Measurements from ENCODE around the gene THRB.

Gene THRB

GRCh38 chr3:24363242-24363641, 131.4 kb downstream of the THRB start:
- H3K27me3 ChIP-seq (ENCODE audit: insufficient read depth, low read length): no peaks in the 10 kb centered on the region
- no peak overlapping the region for H2AFZ ChIP-seq (ENCODE audit: low read depth, low read length)
- no peak overlapping the region for H3K4me3 ChIP-seq (ENCODE audit: low read length)

GRCh38 chr3:24361623-24362022, 133.0 kb downstream of the THRB start:
- Histone ChIP-seq H3K9me3 (ENCODE audit: low read length) (no peaks in the 10 kb centered on the region), H3K27me3 (ENCODE audit: insufficient read depth, low read length) (no peaks in the 10 kb centered on the region), H3K4me1 (ENCODE audit: insufficient read depth, low read length) (no peaks in the 10 kb centered on the region), H3K36me3 (ENCODE audit: insufficient read depth, low read length) (no peaks in the 10 kb centered on the region), H3K4me3 (ENCODE audit: low read length) (no peak overlapping the region), H2AFZ (ENCODE audit: low read depth, low read length) (no peak overlapping the region)

More at GRCh38 chr3:24363242-24363641, 131.4 kb downstream of the THRB start:
- Histone ChIP-seq H3K4me1 (ENCODE audit: insufficient read depth, low read length) (no peaks in the 10 kb centered on the region), H3K36me3 (ENCODE audit: insufficient read depth, low read length) (no peaks in the 10 kb centered on the region), H3K9me3 (ENCODE audit: low read length) (no peaks in the 10 kb centered on the region)

GRCh38 chr3:24360957-24361356, 133.7 kb downstream of the THRB start:
- H3K4me3 ChIP-seq (ENCODE audit: low read length): no peak overlapping the region
- no peak overlapping the region for H2AFZ ChIP-seq (ENCODE audit: low read depth, low read length)
- H3K9me3 ChIP-seq (ENCODE audit: low read length): no peaks in the 10 kb centered on the region
- H3K27me3 ChIP-seq (ENCODE audit: insufficient read depth, low read length): no peaks in the 10 kb centered on the region
- no peaks in the 10 kb centered on the region for H3K4me1 ChIP-seq (ENCODE audit: insufficient read depth, low read length)
- no peaks in the 10 kb centered on the region for H3K36me3 ChIP-seq (ENCODE audit: insufficient read depth, low read length)

GRCh38 chr3:24359645-24360462, 134.8 kb downstream of the THRB start:
- Histone ChIP-seq H3K4me1 (ENCODE audit: insufficient read depth, low read length) (no peaks in the 10 kb centered on the region), H3K9me3 (ENCODE audit: low read length) (no peaks in the 10 kb centered on the region), H2AFZ (ENCODE audit: low read depth, low read length) (no peak overlapping the region), H3K4me3 (ENCODE audit: low read length) (no peak overlapping the region), H3K36me3 (ENCODE audit: insufficient read depth, low read length) (no peaks in the 10 kb centered on the region), H3K27me3 (ENCODE audit: insufficient read depth, low read length) (no peaks in the 10 kb centered on the region)

- Histone ChIP-seq H3K27me3 (ENCODE audit: insufficient read depth, low read length) (no peaks in the 10 kb centered on the region), H3K36me3 (ENCODE audit: insufficient read depth, low read length) (no peaks in the 10 kb centered on the region), H3K4me3 (ENCODE audit: low read length) (no peak overlapping the region), H3K9me3 (ENCODE audit: low read length) (no peaks in the 10 kb centered on the region), H3K4me1 (ENCODE audit: insufficient read depth, low read length) (no peaks in the 10 kb centered on the region), H2AFZ (ENCODE audit: low read depth, low read length) (no peak overlapping the region)
Observed at GRCh38 chr3:24359102-24359501, 135.5 kb downstream of the THRB start.

- H3K4me3 ChIP-seq (ENCODE audit: low read length): no peak overlapping the region
- no peaks in the 10 kb centered on the region for H3K27me3 ChIP-seq (ENCODE audit: insufficient read depth, low read length)
- H3K9me3 ChIP-seq (ENCODE audit: low read length): no peaks in the 10 kb centered on the region
- no peak overlapping the region for H2AFZ ChIP-seq (ENCODE audit: low read depth, low read length)
- no peaks in the 10 kb centered on the region for H3K4me1 ChIP-seq (ENCODE audit: insufficient read depth, low read length)
- H3K36me3 ChIP-seq (ENCODE audit: insufficient read depth, low read length): no peaks in the 10 kb centered on the region
Observed at GRCh38 chr3:24357635-24358034, 137.0 kb downstream of the THRB start.

GRCh38 chr3:24355806-24356205, 138.8 kb downstream of the THRB start:
- Histone ChIP-seq H3K9me3 (ENCODE audit: low read length) (no peaks in the 10 kb centered on the region), H3K27me3 (ENCODE audit: insufficient read depth, low read length) (no peaks in the 10 kb centered on the region), H3K4me3 (ENCODE audit: low read length) (no peak overlapping the region), H3K36me3 (ENCODE audit: insufficient read depth, low read length) (no peaks in the 10 kb centered on the region), H3K4me1 (ENCODE audit: insufficient read depth, low read length) (peaks cover 5% of the 10 kb centered on the region), H2AFZ (ENCODE audit: low read depth, low read length) (no peak overlapping the region)

- no peaks in the 10 kb centered on the region for H3K9me3 ChIP-seq (ENCODE audit: low read length)
- H3K4me3 ChIP-seq (ENCODE audit: low read length): no peak overlapping the region
- H3K4me1 ChIP-seq (ENCODE audit: insufficient read depth, low read length): peaks cover 5% of the 10 kb centered on the region
- no peaks in the 10 kb centered on the region for H3K27me3 ChIP-seq (ENCODE audit: insufficient read depth, low read length)
- H2AFZ ChIP-seq (ENCODE audit: low read depth, low read length): no peak overlapping the region
- H3K36me3 ChIP-seq (ENCODE audit: insufficient read depth, low read length): no peaks in the 10 kb centered on the region
Observed at GRCh38 chr3:24354230-24354629, 140.4 kb downstream of the THRB start.

GRCh38 chr3:24352893-24353553, 141.6 kb downstream of the THRB start:
- H3K9me3 ChIP-seq (ENCODE audit: low read length): no peaks in the 10 kb centered on the region

GRCh38 chr3:24351779-24352469, 142.7 kb downstream of the THRB start:
- Histone ChIP-seq H3K4me3 (ENCODE audit: low read length) (no peak overlapping the region), H2AFZ (ENCODE audit: low read depth, low read length) (no peak overlapping the region), H3K9me3 (ENCODE audit: low read length) (no peaks in the 10 kb centered on the region), H3K4me1 (ENCODE audit: insufficient read depth, low read length) (peaks cover 5% of the 10 kb centered on the region), H3K36me3 (ENCODE audit: insufficient read depth, low read length) (no peaks in the 10 kb centered on the region), H3K27me3 (ENCODE audit: insufficient read depth, low read length) (no peaks in the 10 kb centered on the region)

More at GRCh38 chr3:24352893-24353553, 141.6 kb downstream of the THRB start:
- H3K4me3 ChIP-seq (ENCODE audit: low read length): no peak overlapping the region
- H2AFZ ChIP-seq (ENCODE audit: low read depth, low read length): no peak overlapping the region
- H3K36me3 ChIP-seq (ENCODE audit: insufficient read depth, low read length): no peaks in the 10 kb centered on the region
- H3K27me3 ChIP-seq (ENCODE audit: insufficient read depth, low read length): no peaks in the 10 kb centered on the region
- peaks cover 5% of the 10 kb centered on the region for H3K4me1 ChIP-seq (ENCODE audit: insufficient read depth, low read length)

- Histone ChIP-seq H3K4me1 (ENCODE audit: insufficient read depth, low read length) (peaks cover 5% of the 10 kb centered on the region), H3K9me3 (ENCODE audit: low read length) (no peaks in the 10 kb centered on the region), H3K36me3 (ENCODE audit: insufficient read depth, low read length) (no peaks in the 10 kb centered on the region)
Observed at GRCh38 chr3:24349367-24350019, 145.2 kb downstream of the THRB start.

GRCh38 chr3:24348348-24348747, 146.3 kb downstream of the THRB start:
- Histone ChIP-seq H3K27me3 (ENCODE audit: insufficient read depth, low read length) (no peaks in the 10 kb centered on the region), H3K36me3 (ENCODE audit: insufficient read depth, low read length) (no peaks in the 10 kb centered on the region), H2AFZ (ENCODE audit: low read depth, low read length) (no peak overlapping the region), H3K4me3 (ENCODE audit: low read length) (no peak overlapping the region), H3K4me1 (ENCODE audit: insufficient read depth, low read length) (peaks cover 5% of the 10 kb centered on the region), H3K9me3 (ENCODE audit: low read length) (no peaks in the 10 kb centered on the region)

More at GRCh38 chr3:24349367-24350019, 145.2 kb downstream of the THRB start:
- Histone ChIP-seq H2AFZ (ENCODE audit: low read depth, low read length) (no peak overlapping the region), H3K27me3 (ENCODE audit: insufficient read depth, low read length) (no peaks in the 10 kb centered on the region), H3K4me3 (ENCODE audit: low read length) (no peak overlapping the region)

Data from neuron (in vitro differentiated cells).